IMR-90 (cell line): ENCODE data around the gene NR2C2. TPM values are rescaled to one million over a fixed set of nuclear protein-coding genes. Genes with fewer than 3 reads are reported as not detected.

ENCODE experiments used
- ATAC-seq: fragments of 200-7000 bp; cut with Tn5 transposase; 2 replicates; pipeline ENCODE4 v1.9.1; 2020; ENCODE audit warnings: low read depth, mild to moderate bottlenecking, moderate library complexity
- BruUV-seq: library from RNA; stranded (reverse); fragments of 400-500 nt; replicated peaks from 2 replicates; lab custom pipeline; 2021; lab: Mats Ljungman, UMichigan
- CTCF ChIA-PET: fragments of 300-600 bp; formaldehyde crosslinking; extraction: SDS; loops from one replicate; lab custom pipeline; 2021; ENCODE audit warnings: antibody characterized with exemption; lab: Yijun Ruan, JAX
- POLR2A ChIA-PET: fragments of 300-600 bp; sonication (Branson Sonifier 250); formaldehyde crosslinking; loops from one replicate; lab custom pipeline; 2022; ENCODE audit warnings: antibody characterized with exemption; ENCODE audit not compliant: unreplicated experiment; lab: Charles Lee
- DNase-seq: peaks from one replicate; pipeline ENCODE4 v3.0.0; 2013
- H2AFZ ChIP-seq: replicated peaks from 2 replicates; pipeline ENCODE3; 2013; ENCODE audit warnings: low read length, mild to moderate bottlenecking; ENCODE audit not compliant: poor library complexity
- H2AK5ac ChIP-seq: 2 replicates; pipeline ENCODE4 v1.6.1; 2013; ENCODE audit warnings: low read depth, low read length, inconsistent platforms
- H2AK9ac ChIP-seq: replicated peaks from 2 replicates; pipeline ENCODE3; 2013; ENCODE audit warnings: mild to moderate bottlenecking, low read depth, low read length, moderate library complexity; ENCODE audit not compliant: poor library complexity
- H2BK120ac ChIP-seq: 2 replicates; pipeline ENCODE4 v1.6.1; 2013; ENCODE audit warnings: low read depth, low read length, inconsistent platforms
- H2BK15ac ChIP-seq: 3 replicates; pipeline ENCODE4 v1.6.1; 2013; ENCODE audit warnings: low read depth, low read length, inconsistent platforms
- H2BK20ac ChIP-seq: 2 replicates; pipeline ENCODE4 v1.6.1; 2013; ENCODE audit warnings: low read depth, mild to moderate bottlenecking, inconsistent platforms, low read length, moderate library complexity
- H2BK5ac ChIP-seq: 2 replicates; pipeline ENCODE4 v1.6.1; 2013; ENCODE audit warnings: mild to moderate bottlenecking, low read depth, low read length, inconsistent platforms; ENCODE audit not compliant: poor library complexity, severe bottlenecking
- H3K14ac ChIP-seq: replicated peaks from 2 replicates; pipeline ENCODE4 v1.6.1; 2013; ENCODE audit warnings: low read depth, low read length, inconsistent platforms
- H3K18ac ChIP-seq: 2 replicates; pipeline ENCODE4 v1.6.1; 2013; ENCODE audit warnings: low read depth, low read length, control low read depth
- H3K23ac ChIP-seq: 2 replicates; pipeline ENCODE4 v1.6.1; 2013; ENCODE audit warnings: low read depth, low read length, inconsistent platforms
- H3K27ac ChIP-seq: 2 replicates; pipeline ENCODE4 v1.5.1; 2013; ENCODE audit warnings: mild to moderate bottlenecking, control low read depth, low read length; ENCODE audit not compliant: insufficient read depth
- H3K27me3 ChIP-seq: 2 replicates; pipeline ENCODE4 v1.6.1; 2013; ENCODE audit warnings: low read length; ENCODE audit not compliant: control insufficient read depth, insufficient read depth
- H3K36me3 ChIP-seq: 2 replicates; pipeline ENCODE4 v1.6.1; 2013; ENCODE audit warnings: low read length, mixed read lengths; ENCODE audit not compliant: control insufficient read depth, insufficient read depth
- H3K4ac ChIP-seq: 2 replicates; pipeline ENCODE4 v1.6.1; 2013; ENCODE audit warnings: low read depth, low read length, inconsistent platforms
- H3K4me1 ChIP-seq: 2 replicates; pipeline ENCODE4 v1.6.1; 2013; ENCODE audit warnings: low read length, mixed read lengths; ENCODE audit not compliant: control insufficient read depth, insufficient read depth
- H3K4me2 ChIP-seq: 2 replicates; pipeline ENCODE4 v1.6.1; 2013; ENCODE audit warnings: low read depth, mild to moderate bottlenecking, control low read depth, low read length, moderate library complexity
- H3K4me3 ChIP-seq: 2 replicates; pipeline ENCODE4 v1.5.1; 2013; ENCODE audit warnings: low read depth, mild to moderate bottlenecking, control low read depth, low read length, moderate library complexity; ENCODE audit not compliant: insufficient read depth
- H3K56ac ChIP-seq: 2 replicates; pipeline ENCODE4 v1.6.1; 2013; ENCODE audit warnings: low read length, inconsistent platforms; ENCODE audit not compliant: insufficient read depth; ENCODE audit errors: extremely low read depth
- H3K79me1 ChIP-seq, 2 experiments: 2 replicates each; pipeline ENCODE4 v1.6.1; 2013; ENCODE audit warnings: low read length in 2 of 2, inconsistent platforms in 1 of 2, low read depth in 1 of 2
- H3K9ac ChIP-seq: 2 replicates; pipeline ENCODE4 v1.6.1; 2013; ENCODE audit warnings: low read depth, low read length, control low read depth
- H3K9me1 ChIP-seq: 2 replicates; pipeline ENCODE4 v1.6.1; 2013; ENCODE audit warnings: low read length, inconsistent platforms; ENCODE audit not compliant: insufficient read depth
- H3K9me3 ChIP-seq: 2 replicates; pipeline ENCODE4 v1.6.1; 2013; ENCODE audit warnings: low read length; ENCODE audit not compliant: control insufficient read depth, insufficient read depth
- H4K20me1 ChIP-seq: 2 replicates; pipeline ENCODE4 v1.6.1; 2013; ENCODE audit warnings: low read length, inconsistent platforms; ENCODE audit not compliant: insufficient read depth
- H4K5ac ChIP-seq: 2 replicates; pipeline ENCODE4 v1.6.1; 2013; ENCODE audit warnings: mild to moderate bottlenecking, low read depth, low read length, control low read depth
- H4K8ac ChIP-seq, 2 experiments: 2 replicates each; pipeline ENCODE4 v1.6.1; 2013; ENCODE audit warnings: low read depth in 2 of 2, low read length in 2 of 2, control low read depth in 1 of 2, inconsistent platforms in 1 of 2
- H4K91ac ChIP-seq: 2 replicates; pipeline ENCODE4 v1.6.1; 2013; ENCODE audit warnings: low read depth, low read length, inconsistent platforms; ENCODE audit not compliant: insufficient read depth
- NFE2L2 ChIP-seq: fragments of 150-350 bp; IDR thresholded peaks from 2 replicates; pipeline ENCODE4 v1.6.1; 2016; ENCODE audit warnings: low read depth, mild to moderate bottlenecking, low read length
- RCOR1 ChIP-seq: IDR thresholded peaks from 2 replicates; pipeline ENCODE4 v1.6.1; 2012; ENCODE audit warnings: mild to moderate bottlenecking, low read length, improper control_type of control experiment; ENCODE audit not compliant: insufficient replicate concordance
- RFX5 ChIP-seq: IDR thresholded peaks from 2 replicates; pipeline ENCODE4 v1.8.0; 2012; ENCODE audit warnings: low read depth, mild to moderate bottlenecking, low read length, moderate library complexity
- WGBS, 2 experiments: methylation state at CpG; one replicate each; pipeline versions ENCODE4 v1.1.5 to v1.1.7; 2013; ENCODE audit warnings: missing lambda C conversion rate in 2 of 2; ENCODE audit not compliant: insufficient read length in 1 of 2; ENCODE audit errors: extremely low coverage in 2 of 2; 5-methylcytosine and 5-hydroxymethylcytosine counted together
- dilution Hi-C: fragments of 300-500 bp; cut with HindIII; formaldehyde crosslinking; loops from one replicate; pipeline ENCODE4 v1.14.3; 2018; ENCODE audit warnings: low sequenced_read_pairs; ENCODE audit not compliant: unreplicated experiment
- in situ Hi-C: fragments of 300-500 bp; cut with MboI; formaldehyde crosslinking; loops from 3 replicates; pipeline ENCODE4 v1.14.3; 2019; ENCODE audit warnings: low sequenced_read_pairs, inconsistent platforms, mixed read lengths
- intact Hi-C: fragments of 100-400 bp; cut with micrococcal nuclease; formaldehyde crosslinking; loops from 2 replicates; pipeline ENCODE4 v1.10.0; 2022
- polyA plus RNA-seq, 3 experiments: library from polyadenylated mRNA; depleted of rRNA; stranded (reverse); fragments of >200 nt; gene quantifications; 2 replicates each; pipeline ENCODE4 v1.2.3, GENCODE V29; 2012; ENCODE audit warnings: low replicate concordance in 1 of 3
- total RNA-seq: library from RNA; depleted of rRNA; stranded (reverse); fragments of >200 nt; gene quantifications from 2 replicates; pipeline ENCODE4 v1.2.3, GENCODE V29; 2012

NR2C2 gene
- total and polyA plus RNA-seq, 2 of the 4 experiments (the other 2 are of a cell fraction): 10.4 to 13.8 TPM

DNA sequence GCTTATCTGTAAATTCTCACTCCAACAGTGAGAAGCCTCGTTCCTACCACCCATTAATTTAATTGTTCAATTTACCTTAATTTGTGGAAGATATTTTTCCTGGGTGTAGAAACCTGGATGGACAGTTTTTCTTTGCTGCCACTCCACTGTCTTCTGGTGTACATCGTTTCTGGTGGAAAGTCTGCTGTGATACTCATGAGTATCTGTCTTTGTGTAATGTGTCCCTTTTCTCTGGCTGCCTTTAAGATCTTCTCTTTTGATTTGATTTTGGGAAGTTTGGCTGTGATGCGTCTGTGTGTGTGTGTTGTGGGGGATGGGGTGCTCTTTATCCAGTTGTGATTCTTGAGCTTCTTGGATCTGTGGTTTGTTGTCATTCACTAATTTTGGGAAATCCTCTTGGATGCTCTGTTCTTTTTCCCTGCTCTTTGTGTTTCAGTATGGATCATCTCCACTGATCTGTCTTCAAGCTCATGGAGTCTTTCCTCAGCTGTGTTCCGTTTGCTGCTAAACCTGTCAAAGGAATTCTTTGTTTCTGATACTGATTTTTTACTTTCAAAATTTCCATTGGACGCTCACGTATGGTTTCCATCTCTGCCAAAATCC, 42.2 kb upstream of the NR2C2 start:
- in situ Hi-C loops (no loop called here), dilution Hi-C loops (no loop called here), intact Hi-C loops (no loop called here)
- Histone ChIP-seq H3K56ac (no peak overlapping the region), H3K4me1 (no peaks in the 10 kb centered on the region), H3K18ac (no peak overlapping the region), H4K20me1 (no peaks in the 10 kb centered on the region), H3K14ac (no peak overlapping the region), H2BK5ac (no peak overlapping the region), H4K8ac (no peak overlapping the region), H3K23ac (no peak overlapping the region), H2BK120ac (no peak overlapping the region), H3K9me3 (peaks cover 4% of the 10 kb centered on the region; the same call in 1 of the 2 replicates), H4K91ac (no peak overlapping the region), H2AK5ac (no peak overlapping the region), H3K79me1 (no peaks in the 10 kb centered on the region), H3K9me1 (no peaks in the 10 kb centered on the region), H3K4ac (no peak overlapping the region), H2BK20ac (no peak overlapping the region), H3K27me3 (peaks cover 7% of the 10 kb centered on the region), H2BK15ac (no peak overlapping the region), H2AFZ (no peak overlapping the region), H3K9ac (no peak overlapping the region), H3K4me3 (no peak overlapping the region), H3K4me2 (no peak overlapping the region), H3K27ac (no peak overlapping the region), H2AK9ac (no peak overlapping the region), H3K36me3 (no peaks in the 10 kb centered on the region), H4K5ac (no peak overlapping the region)
- ATAC-seq (no peak), DNase-seq (no peak)
- ChIA-PET POLR2A (interaction anchor here (0.6 kb wide), 1 partner anchor 178 kb away, joined by 3 read pairs; no protein-coding TSS in a partner anchor), CTCF (no interaction called here)
- WGBS, 2 experiments: 70% methylated on average over 3 of the region's 6 CpGs; no CpG with 5 or more reads in 1 of the 2 experiments
- no TSS peak for BruUV-seq
- no peak for TF ChIP-seq NFE2L2
- TF ChIP-seq RFX5: no peak
- no peak for TF ChIP-seq RCOR1
